ENCODE measurements around the gene SLC15A4.

The SLC15A4 gene

GRCh38 chr12:128771681-128772080, 52.1 kb downstream of the SLC15A4 start:
- ChIA-PET CTCF (no interaction called here), POLR2A (no interaction called here)
- no peak for DNase-seq (ENCODE audit: extremely low spot score)
- TF ChIP-seq L3MBTL2 (conservative IDR thresholded peaks at IDR 0.05) (no peak), FOXK2 (IDR thresholded peaks at IDR 0.05) (no peak), CTBP1 (IDR thresholded peaks at IDR 0.05; ENCODE audit: borderline replicate concordance) (no peak), PKNOX1 (IDR thresholded peaks at IDR 0.05) (no peak)

- DNase-seq (ENCODE audit: extremely low spot score), result no peak
- CTCF ChIA-PET, result no interaction called here
- TF ChIP-seq ELF4 (IDR thresholded peaks at IDR 0.05) (no peak), BHLHE40 (IDR thresholded peaks at IDR 0.05; ENCODE audit: borderline replicate concordance) (no peak), ARNT (IDR thresholded peaks at IDR 0.05) (no peak), SUZ12 (IDR thresholded peaks at IDR 0.05) (no peak), FOXM1 (IDR thresholded peaks at IDR 0.05; ENCODE audit: borderline replicate concordance) (no peak), NFRKB (IDR thresholded peaks at IDR 0.05) (no peak), ZNF384 (IDR thresholded peaks at IDR 0.05) (no peak), HDGF (IDR thresholded peaks at IDR 0.05; ENCODE audit: borderline replicate concordance) (no peak), PKNOX1 (IDR thresholded peaks at IDR 0.05) (no peak), L3MBTL2 (conservative IDR thresholded peaks at IDR 0.05) (no peak), FOXA1 (IDR thresholded peaks at IDR 0.05) (no peak), SP1 (IDR thresholded peaks at IDR 0.05) (no peak), CTBP1 (IDR thresholded peaks at IDR 0.05; ENCODE audit: borderline replicate concordance) (no peak), TARDBP (IDR thresholded peaks at IDR 0.05) (no peak), LEF1 (IDR thresholded peaks at IDR 0.05; ENCODE audit: borderline replicate concordance) (no peak), FOXK2 (IDR thresholded peaks at IDR 0.05) (no peak)
- POLR2A ChIA-PET, result no interaction called here
Measured at GRCh38 chr12:128767518-128767917, 56.2 kb downstream of the SLC15A4 start.

- CTCF ChIA-PET, result no interaction called here
- TF ChIP-seq ARNT (IDR thresholded peaks at IDR 0.05), result no peak
- TF ChIP-seq HDGF (IDR thresholded peaks at IDR 0.05; ENCODE audit: borderline replicate concordance), result no peak
- no peak for TF ChIP-seq ZNF384 (IDR thresholded peaks at IDR 0.05)
- no peak for TF ChIP-seq BHLHE40 (IDR thresholded peaks at IDR 0.05; ENCODE audit: borderline replicate concordance)
- POLR2A ChIA-PET, result no interaction called here
- no peak for DNase-seq (ENCODE audit: extremely low spot score)
Measured at GRCh38 chr12:128766738-128767501, 56.8 kb downstream of the SLC15A4 start.

- CTCF ChIA-PET, result no interaction called here
- TF ChIP-seq ZNF384 (IDR thresholded peaks at IDR 0.05) (no peak), SP1 (IDR thresholded peaks at IDR 0.05) (no peak), TARDBP (IDR thresholded peaks at IDR 0.05) (no peak), L3MBTL2 (conservative IDR thresholded peaks at IDR 0.05) (no peak)
- POLR2A ChIA-PET, result no interaction called here
Measured at GRCh38 chr12:128763395-128763794, 60.4 kb downstream of the SLC15A4 start.

GRCh38 chr12:128761379-128761790, 62.4 kb downstream of the SLC15A4 start:
- DNase-seq (ENCODE audit: extremely low spot score), result no peak
- CTCF ChIA-PET, result no interaction called here
- POLR2A ChIA-PET, result no interaction called here
- TF ChIP-seq L3MBTL2 (conservative IDR thresholded peaks at IDR 0.05) (no peak), SUZ12 (IDR thresholded peaks at IDR 0.05) (no peak), CTBP1 (IDR thresholded peaks at IDR 0.05; ENCODE audit: borderline replicate concordance) (no peak), BHLHE40 (IDR thresholded peaks at IDR 0.05; ENCODE audit: borderline replicate concordance) (no peak), ELF4 (IDR thresholded peaks at IDR 0.05) (no peak), ARNT (IDR thresholded peaks at IDR 0.05) (no peak), LEF1 (IDR thresholded peaks at IDR 0.05; ENCODE audit: borderline replicate concordance) (no peak), HDGF (IDR thresholded peaks at IDR 0.05; ENCODE audit: borderline replicate concordance) (no peak), PKNOX1 (IDR thresholded peaks at IDR 0.05) (no peak), FOXM1 (IDR thresholded peaks at IDR 0.05; ENCODE audit: borderline replicate concordance) (no peak), TARDBP (IDR thresholded peaks at IDR 0.05) (no peak), ZNF384 (IDR thresholded peaks at IDR 0.05) (no peak), NFRKB (IDR thresholded peaks at IDR 0.05) (no peak)

More at GRCh38 chr12:128763395-128763794, 60.4 kb downstream of the SLC15A4 start:
- DNase-seq (ENCODE audit: extremely low spot score), result no peak

- TF ChIP-seq BHLHE40 (IDR thresholded peaks at IDR 0.05; ENCODE audit: borderline replicate concordance) (no peak), ELF4 (IDR thresholded peaks at IDR 0.05) (no peak), ZNF384 (IDR thresholded peaks at IDR 0.05) (no peak), ARNT (IDR thresholded peaks at IDR 0.05) (no peak), L3MBTL2 (conservative IDR thresholded peaks at IDR 0.05) (no peak), LEF1 (IDR thresholded peaks at IDR 0.05; ENCODE audit: borderline replicate concordance) (no peak), SUZ12 (IDR thresholded peaks at IDR 0.05) (no peak), FOXA1 (IDR thresholded peaks at IDR 0.05) (no peak), PKNOX1 (IDR thresholded peaks at IDR 0.05) (no peak), FOXK2 (IDR thresholded peaks at IDR 0.05) (no peak), SP1 (IDR thresholded peaks at IDR 0.05) (no peak), NFRKB (IDR thresholded peaks at IDR 0.05) (no peak), TARDBP (IDR thresholded peaks at IDR 0.05) (no peak), CTBP1 (IDR thresholded peaks at IDR 0.05; ENCODE audit: borderline replicate concordance) (no peak), FOXM1 (IDR thresholded peaks at IDR 0.05; ENCODE audit: borderline replicate concordance) (no peak), HDGF (IDR thresholded peaks at IDR 0.05; ENCODE audit: borderline replicate concordance) (no peak)
- no peak for DNase-seq (ENCODE audit: extremely low spot score)
- ChIA-PET CTCF (no interaction called here), POLR2A (no interaction called here)
Measured at GRCh38 chr12:128755566-128755965, 68.2 kb downstream of the SLC15A4 start.

Measured in HEK293T (cell line).